B cell (primary cell): Measurements from ENCODE around the gene AFF3. TPM values are rescaled to one million over a fixed set of nuclear protein-coding genes. Genes with fewer than 3 reads are reported as not detected.
A peak's percentile ranks its signal among the peaks of the same experiment; 100 is the strongest.

Source experiments
- ATAC-seq: fragments of 200-7000 bp; cut with Tn5 transposase; one replicate; pipeline ENCODE4 v1.10.0; 2021; ENCODE audit warnings: low read depth, mild to moderate bottlenecking, moderate number of reproducible peaks, moderate library complexity
- CTCF ChIA-PET: fragments of 350-600 bp; sonication (Branson Sonifier 250); formaldehyde crosslinking; loops from one replicate; lab custom pipeline; 2021; ENCODE audit warnings: antibody characterized with exemption, inconsistent platforms; lab: Charles Lee
- POLR2A ChIA-PET: fragments of 350-600 bp; sonication (Branson Sonifier 250); formaldehyde crosslinking; loops from one replicate; lab custom pipeline; 2021; ENCODE audit warnings: antibody characterized with exemption; lab: Charles Lee
- DNase-seq: peaks from one replicate; pipeline ENCODE4 v3.0.0; 2013
- H2AFZ ChIP-seq: 2 replicates; pipeline ENCODE4 v1.6.1; 2012; ENCODE audit warnings: mild to moderate bottlenecking, low read depth, low read length; ENCODE audit not compliant: insufficient read depth, poor library complexity, severe bottlenecking
- H3K27ac ChIP-seq, 2 donors: 1 replicate in 1 of 2; 2 replicates in 1 of 2; pipeline ENCODE4 v1.5.1; 2012 to 2013; ENCODE audit warnings: low read length in 2 of 2, mild to moderate bottlenecking in 2 of 2, moderate library complexity in 1 of 2
- H3K27me3 ChIP-seq, 4 experiments: fragments of 200-600 bp in 1 of 4; sonication (generic) in 1 of 4; replicated peaks in 1 of 4; 1 replicate in 2 of 4; 2 replicates in 2 of 4; pipeline versions ENCODE4 v1.6.1 to v1.7.0; 2013 to 2016; ENCODE audit warnings: low read length in 3 of 4, mild to moderate bottlenecking in 2 of 4, mixed read lengths in 1 of 4, moderate library complexity in 1 of 4; ENCODE audit not compliant: insufficient read depth in 4 of 4, control insufficient read depth in 3 of 4; ENCODE audit errors: control extremely low read depth in 1 of 4
- H3K36me3 ChIP-seq, 2 experiments: replicated peaks in 1 of 2; 1 replicate in 1 of 2; 2 replicates in 1 of 2; pipeline versions ENCODE4 v1.6.1 to v1.7.1; 2013; ENCODE audit warnings: low read length in 1 of 2; ENCODE audit not compliant: insufficient read depth in 2 of 2, control insufficient read depth in 1 of 2; ENCODE audit errors: control extremely low read depth in 1 of 2, extremely low read depth in 1 of 2
- H3K4me1 ChIP-seq, 2 donors: fragments of 200-600 bp in 1 of 2; sonication (generic) in 1 of 2; 1 replicate in 1 of 2; 2 replicates in 1 of 2; pipeline versions ENCODE4 v1.5.1 to v1.6.1; 2013 to 2017; ENCODE audit warnings: low read length in 2 of 2; ENCODE audit not compliant: control insufficient read depth in 2 of 2, insufficient read depth in 2 of 2
- H3K4me2 ChIP-seq: replicated peaks from 2 replicates; pipeline ENCODE3; 2012; ENCODE audit warnings: mild to moderate bottlenecking, low read depth, low read length; ENCODE audit not compliant: poor library complexity, severe bottlenecking
- H3K4me3 ChIP-seq, 5 experiments: fragments of 200-600 bp in 1 of 5; sonication (generic) in 1 of 5; 1 replicate in 3 of 5; 2 replicates in 2 of 5; pipeline versions ENCODE4 v1.5.1 to v1.7.0; 2011 to 2016; ENCODE audit warnings: low read length in 4 of 5, mild to moderate bottlenecking in 4 of 5, low read depth in 2 of 5, control low read depth in 1 of 5, moderate library complexity in 1 of 5; ENCODE audit not compliant: insufficient read depth in 1 of 5; ENCODE audit errors: control extremely low read depth in 1 of 5, extremely low read depth in 1 of 5
- H3K79me2 ChIP-seq: fragments of 200-600 bp; sonication (generic); one replicate; pipeline ENCODE4 v1.6.0; 2016; ENCODE audit warnings: low read length; ENCODE audit not compliant: control insufficient read depth, insufficient read depth
- H3K9ac ChIP-seq: fragments of 200-600 bp; sonication (generic); 2 replicates; pipeline ENCODE4 v1.6.1; 2017; ENCODE audit warnings: mild to moderate bottlenecking, low read length, moderate library complexity
- H3K9me3 ChIP-seq, 3 donors: one replicate each; pipeline versions ENCODE4 v1.6.1 to v1.7.1; 2013; ENCODE audit warnings: low read length in 2 of 3; ENCODE audit not compliant: control insufficient read depth in 2 of 3, insufficient read depth in 1 of 3; ENCODE audit errors: control extremely low read depth in 1 of 3
- H4K20me1 ChIP-seq: 2 replicates; pipeline ENCODE4 v1.6.0; 2012; ENCODE audit warnings: mild to moderate bottlenecking, low read length; ENCODE audit not compliant: insufficient read depth, control insufficient read depth, poor library complexity, severe bottlenecking
- H3K27ac Mint-ChIP-seq: one replicate; pipeline ENCODE4 v1.8.0; 2021; ENCODE audit warnings: mixed read lengths
- H3K27me3 Mint-ChIP-seq: one replicate; pipeline ENCODE4 v1.8.0; 2021; ENCODE audit warnings: mixed read lengths
- H3K4me1 Mint-ChIP-seq: one replicate; pipeline ENCODE4 v1.8.0; 2021; ENCODE audit warnings: mixed read lengths
- H3K4me3 Mint-ChIP-seq: one replicate; pipeline ENCODE4 v1.8.0; 2021; ENCODE audit warnings: mixed read lengths
- H3K9me3 Mint-ChIP-seq: one replicate; pipeline ENCODE4 v1.8.0; 2022; ENCODE audit warnings: mixed read lengths; ENCODE audit not compliant: insufficient read depth
- CTCF ChIP-seq: fragments of 200-600 bp; IDR thresholded peaks from one replicate; pipeline ENCODE4 v1.8.0; 2022; ENCODE audit warnings: antibody characterized with exemption, mild to moderate bottlenecking
- EZH2 ChIP-seq: IDR thresholded peaks from 2 replicates; pipeline ENCODE4 v1.6.1; 2012; ENCODE audit warnings: borderline replicate concordance, low read depth, mild to moderate bottlenecking, moderate library complexity, low read length; ENCODE audit not compliant: insufficient read depth, poor library complexity, severe bottlenecking
- WGBS: methylation state at CpG from one replicate; pipeline ENCODE4 v1.1.5; 2013; ENCODE audit warnings: missing lambda C conversion rate; ENCODE audit not compliant: insufficient coverage; 5-methylcytosine and 5-hydroxymethylcytosine counted together
- intact Hi-C: fragments of 100-400 bp; cut with micrococcal nuclease; formaldehyde crosslinking; loops from one replicate; pipeline ENCODE4 v1.10.0; 2022
- polyA plus RNA-seq: library from polyadenylated mRNA; depleted of rRNA; stranded (reverse); fragments of >200 nt; gene quantifications from 2 replicates; pipeline ENCODE4 v1.2.3, GENCODE V29; 2012
- total RNA-seq, 2 donors: library from RNA; stranded (reverse); fragments of 120-200 nt in 1 of 2; gene quantifications; 1 replicate in 1 of 2; 2 replicates in 1 of 2; pipeline versions ENCODE4 v1.2.3 to v1.2.4, GENCODE V29; 2013 to 2022

Gene AFF3
- total and polyA plus RNA-seq, 2 donors (not counting 1 experiment from before 2014, with no cell fraction given), result 117 to 830 TPM

- Mint-ChIP-seq H3K9me3 (no peaks in the 10 kb centered on the region), H3K4me1 (peaks cover 79% of the 10 kb centered on the region), H3K4me3 (no peak overlapping the region), H3K27me3 (no peaks in the 10 kb centered on the region), H3K27ac (peak overlapping the region; percentile 38)
- Histone ChIP-seq H3K36me3 (peaks cover 2 to 86% of the 10 kb centered on the region in 2 experiments), H3K9ac (no peak overlapping the region), H4K20me1 (peaks cover 87% of the 10 kb centered on the region), H3K9me3 (no peaks in the 10 kb centered on the region), H3K79me2 (peaks cover 98% of the 10 kb centered on the region), H3K27ac (peak overlapping the region in 1 of 2 donors; percentile 46), H3K4me3 (no peak overlapping the region), H3K27me3 (no peaks in the 10 kb centered on the region), H3K4me1 (peaks cover 13 to 22% of the 10 kb centered on the region in 2 donors), H3K4me2 (no peak overlapping the region), H2AFZ (no peak overlapping the region)
- intact Hi-C loops, result no loop called here
- WGBS, result 100% methylated on average over 2 of the region's 2 CpGs
- ATAC-seq (no peak), DNase-seq (no peak)
- POLR2A ChIA-PET, result interaction anchor here (1.1 kb wide), 1 partner anchor 16 kb away, joined by 3 read pairs; the partner anchor contains the start of gene AFF3
- CTCF ChIA-PET, result no interaction called here
- TF ChIP-seq EZH2 (no peak), CTCF (no peak)
Measured at GRCh38 chr2:100125626-100126025, 16.8 kb downstream of the AFF3 start.

- Histone ChIP-seq H3K27ac (peak overlapping the region in 1 of 2 donors; percentile 46), H4K20me1 (peaks cover 87% of the 10 kb centered on the region), H3K36me3 (peaks cover 0 to 86% of the 10 kb centered on the region in 2 experiments), H3K4me1 (peaks cover 5 to 14% of the 10 kb centered on the region in 2 donors), H3K9ac (no peak overlapping the region), H3K79me2 (peaks cover 98% of the 10 kb centered on the region), H3K4me2 (no peak overlapping the region), H2AFZ (no peak overlapping the region), H3K9me3 (no peaks in the 10 kb centered on the region), H3K4me3 (no peak overlapping the region), H3K27me3 (no peaks in the 10 kb centered on the region)
- Mint-ChIP-seq H3K4me3 (no peak overlapping the region), H3K4me1 (peaks cover 75% of the 10 kb centered on the region), H3K27me3 (no peaks in the 10 kb centered on the region), H3K9me3 (no peaks in the 10 kb centered on the region), H3K27ac (peak overlapping the region; percentile 16)
- intact Hi-C loops, result no loop called here
- ATAC-seq (no peak), DNase-seq (no peak)
- WGBS, result no CpG with 5 or more reads among the region's 1 CpG
- CTCF ChIA-PET, result no interaction called here
- POLR2A ChIA-PET, result no interaction called here
- no peak for TF ChIP-seq CTCF
- TF ChIP-seq EZH2, result no peak
Measured at GRCh38 chr2:100124761-100125160, 17.6 kb downstream of the AFF3 start.
